NCI-H2171 (cell line): Measurements from ENCODE around the gene ZFP62.

Experiments used
- DNase-seq: peaks from one replicate; lab custom pipeline; 2025; lab: John Stamatoyannopoulos, UW

The ZFP62 gene

DNA sequence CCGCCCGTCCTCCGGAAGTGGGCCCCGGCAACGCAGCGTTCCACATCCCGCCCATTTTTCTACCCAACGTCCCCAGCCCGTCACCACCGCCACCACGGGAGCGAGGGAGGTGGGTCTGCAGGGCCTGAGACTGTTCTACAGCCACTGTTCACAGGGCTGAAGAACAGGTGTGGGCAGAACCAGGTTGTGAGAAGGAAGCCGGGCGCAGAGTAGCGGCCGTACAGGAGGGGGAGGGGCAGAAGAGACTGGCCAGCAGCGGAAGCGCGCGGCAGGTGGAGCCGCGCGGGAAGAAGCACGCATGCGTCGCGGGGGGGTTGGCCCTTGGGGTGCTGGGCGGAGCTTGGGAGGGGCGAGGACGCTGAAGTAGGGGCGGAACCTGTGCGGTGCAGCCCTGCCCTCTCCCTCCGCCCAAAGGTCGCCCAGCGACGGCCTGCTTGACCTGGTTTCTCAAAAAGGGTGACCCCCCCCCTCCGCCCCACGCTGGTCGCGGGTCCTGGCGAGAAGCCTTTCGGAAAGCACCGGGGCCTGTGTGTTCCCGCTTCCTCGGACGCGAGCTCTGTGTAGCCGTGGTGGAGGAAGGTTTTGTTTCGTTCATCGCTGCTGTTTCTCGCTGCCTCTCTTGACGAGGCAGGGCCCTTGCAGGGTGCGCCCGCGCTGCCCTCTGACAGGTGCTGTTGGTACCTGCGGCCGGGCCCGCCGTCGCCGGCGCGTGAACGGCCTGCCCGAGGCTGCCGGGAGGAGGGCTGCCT is 50.7 kb downstream of the ZFP62 start:
- DNase-seq: peak; percentile 70

DNA sequence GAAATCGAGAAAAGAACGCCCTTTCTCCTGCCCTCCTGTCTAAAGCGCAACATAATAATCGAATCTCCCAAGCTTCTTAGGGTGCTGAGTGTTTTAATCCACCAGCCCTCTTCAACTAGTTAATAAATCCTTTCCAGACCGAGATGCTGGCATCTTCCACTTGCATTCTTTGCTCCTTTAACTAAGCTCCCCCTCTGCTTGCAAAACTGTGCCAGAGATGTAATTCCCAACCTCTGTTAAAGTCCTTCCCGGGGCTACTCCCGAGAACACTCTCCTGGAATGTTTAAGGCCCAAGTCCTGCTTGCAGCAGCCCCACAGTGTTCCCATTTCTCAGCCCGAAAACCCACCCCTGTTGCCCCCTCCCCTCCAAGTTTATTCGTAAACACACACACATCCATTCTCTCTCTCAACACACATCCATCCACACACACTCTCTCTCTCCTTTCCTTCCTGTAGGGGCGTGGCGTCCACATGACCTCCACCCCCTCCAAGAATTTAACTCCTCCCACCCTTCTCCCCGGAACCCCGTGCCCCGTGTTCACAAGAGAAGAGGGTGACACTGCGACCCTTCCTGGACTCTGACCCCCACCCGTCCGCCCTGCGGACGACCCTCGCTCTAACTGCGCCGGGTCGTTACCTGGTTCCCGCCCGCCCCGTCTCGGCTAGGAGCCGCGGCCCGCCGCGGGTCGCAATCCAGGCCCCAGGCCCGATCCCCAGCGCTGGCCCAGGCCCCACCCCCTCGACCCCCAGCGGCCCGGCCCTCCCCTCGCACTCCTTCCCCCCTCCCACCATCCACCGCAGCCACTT is 51.5 kb downstream of the ZFP62 start:
- DNase-seq: peak; percentile 73

DNA sequence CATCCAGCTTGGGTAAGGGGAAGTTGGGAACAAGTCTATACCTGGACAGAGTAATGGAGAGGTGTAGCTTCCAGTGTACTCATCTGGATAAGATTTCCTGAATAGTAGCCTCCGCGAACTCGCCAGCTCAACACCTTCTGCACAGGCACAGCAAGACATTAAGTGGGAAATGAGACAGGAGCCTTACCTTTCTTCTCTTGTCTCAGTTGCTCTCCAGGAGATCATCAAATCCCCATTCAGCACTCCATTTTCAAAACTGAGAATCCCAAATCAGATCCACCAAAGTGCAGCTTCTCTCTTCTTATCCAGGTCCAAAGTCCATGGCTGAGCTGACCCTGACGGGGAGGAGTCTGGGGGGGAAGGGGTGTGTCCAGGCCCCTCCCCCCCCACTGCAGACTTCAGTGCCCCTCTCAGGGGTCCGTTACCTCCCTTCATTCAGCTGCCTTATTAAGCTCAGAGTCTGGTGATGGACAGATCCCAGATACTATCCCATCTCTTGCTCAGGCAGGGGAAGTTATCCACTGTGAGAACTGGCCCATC is 52.5 kb downstream of the ZFP62 start:
- DNase-seq: no peak

DNA sequence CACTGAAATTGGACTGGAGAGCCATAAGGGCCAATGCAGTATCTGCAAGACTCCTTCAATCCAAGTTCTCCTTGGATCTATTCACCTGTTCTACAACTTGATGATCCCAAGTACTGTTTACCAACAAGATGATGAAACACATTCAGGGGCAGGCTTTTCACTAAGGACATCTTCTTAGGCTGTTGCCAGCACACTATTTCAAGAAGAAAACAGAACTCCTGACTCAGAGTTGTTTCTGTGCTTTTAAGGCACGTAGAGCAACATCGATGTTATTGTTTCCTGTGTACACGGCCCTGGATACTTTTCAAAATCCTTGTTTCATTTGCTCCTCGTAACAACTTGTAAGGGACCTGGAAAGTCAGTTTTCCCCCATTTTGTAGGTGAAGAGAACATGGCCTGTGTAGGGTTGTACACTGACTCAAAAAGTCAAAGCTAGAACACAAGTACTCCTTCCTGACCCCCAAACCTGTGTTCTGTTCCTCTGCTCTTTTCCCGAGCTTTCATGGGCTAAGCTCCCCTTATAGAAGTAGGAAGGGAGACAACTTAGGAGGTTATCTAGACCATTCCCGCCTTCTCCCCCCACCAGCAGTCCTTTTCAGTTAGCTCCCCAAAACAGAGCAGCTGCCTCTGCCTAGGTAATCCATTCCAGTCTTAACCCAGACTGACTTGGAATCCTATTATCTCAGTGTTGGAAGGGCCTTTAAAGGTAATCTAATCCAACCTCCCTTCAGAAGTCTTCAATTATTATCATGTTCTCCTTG is 53.2 kb downstream of the ZFP62 start:
- DNase-seq: no peak

DNA sequence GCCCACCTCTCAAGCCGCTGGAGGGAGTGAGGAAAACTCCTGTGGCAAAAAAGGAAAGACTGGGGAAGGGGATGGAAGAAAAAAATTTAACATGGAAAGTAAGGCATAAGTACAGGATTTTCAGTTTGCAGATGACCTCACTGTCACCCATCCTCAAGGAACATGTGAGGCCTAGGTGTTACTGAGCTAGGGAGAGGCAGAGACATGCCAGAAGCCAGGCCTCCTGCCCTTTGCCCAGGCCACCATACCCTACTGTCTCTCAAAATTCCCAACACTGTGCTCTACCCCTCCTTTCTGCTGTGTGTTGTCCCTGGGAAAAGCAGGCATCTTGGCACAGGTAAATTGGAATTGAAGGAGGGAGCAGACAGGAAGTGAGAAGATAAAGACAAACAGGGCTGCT is 54.0 kb downstream of the ZFP62 start:
- no peak for DNase-seq

DNA sequence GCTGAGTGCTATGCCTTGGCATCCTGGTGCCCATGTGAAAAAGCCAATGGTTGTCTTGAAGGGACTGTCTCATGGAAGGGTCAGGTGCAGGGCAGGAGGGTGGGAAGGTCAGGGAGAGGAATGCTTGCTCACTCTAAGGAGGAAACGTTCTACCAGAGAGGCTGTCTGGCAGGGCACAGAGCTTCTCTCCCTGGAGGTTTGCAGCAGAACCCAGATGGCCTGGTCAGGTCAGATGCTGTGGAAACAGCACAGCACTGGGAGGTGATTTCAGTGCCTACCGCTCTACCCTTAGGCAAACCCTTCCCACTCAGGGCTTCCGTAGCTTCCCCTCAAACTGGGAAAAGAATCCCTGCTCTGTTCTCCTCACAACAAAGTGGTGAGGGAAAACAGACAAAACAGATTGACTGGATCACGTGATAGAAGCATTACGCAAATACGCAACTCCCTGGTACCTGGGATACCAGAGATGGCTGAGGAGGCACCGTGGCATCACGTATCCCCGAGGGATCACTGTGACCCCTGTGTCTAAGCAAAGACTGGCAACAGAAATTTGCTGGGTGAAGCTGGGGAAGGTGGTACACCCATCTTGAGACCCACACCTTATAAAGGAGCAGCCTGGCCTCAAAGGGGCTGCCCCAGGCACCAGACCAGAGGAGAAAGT is 54.6 kb downstream of the ZFP62 start:
- peak; percentile 15 for DNase-seq

DNA sequence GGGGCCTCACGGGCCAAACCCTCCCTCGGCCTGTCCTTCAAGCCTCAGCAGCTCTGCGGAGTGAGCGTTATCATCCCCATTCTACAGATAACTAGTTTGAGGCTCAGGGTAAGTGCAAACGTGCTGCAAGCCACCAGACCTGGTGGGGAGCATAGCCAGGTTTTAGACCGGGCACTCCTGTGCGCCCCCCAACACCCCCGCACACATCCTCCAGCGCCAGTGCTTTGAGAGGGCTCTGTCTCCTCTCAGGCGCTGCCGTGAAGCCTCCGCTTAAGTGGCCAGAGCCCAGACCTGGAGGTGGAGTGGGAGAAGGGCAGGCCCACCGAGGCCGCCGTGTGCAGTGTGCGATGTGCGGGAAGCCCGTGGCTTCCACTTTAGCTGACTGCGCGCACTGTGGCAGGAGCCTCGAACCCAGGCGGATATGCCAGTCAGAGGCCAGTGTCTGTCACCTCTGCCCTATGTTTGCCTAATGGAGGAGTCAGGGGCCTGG is 56.9 kb downstream of the ZFP62 start:
- DNase-seq: no peak

DNA sequence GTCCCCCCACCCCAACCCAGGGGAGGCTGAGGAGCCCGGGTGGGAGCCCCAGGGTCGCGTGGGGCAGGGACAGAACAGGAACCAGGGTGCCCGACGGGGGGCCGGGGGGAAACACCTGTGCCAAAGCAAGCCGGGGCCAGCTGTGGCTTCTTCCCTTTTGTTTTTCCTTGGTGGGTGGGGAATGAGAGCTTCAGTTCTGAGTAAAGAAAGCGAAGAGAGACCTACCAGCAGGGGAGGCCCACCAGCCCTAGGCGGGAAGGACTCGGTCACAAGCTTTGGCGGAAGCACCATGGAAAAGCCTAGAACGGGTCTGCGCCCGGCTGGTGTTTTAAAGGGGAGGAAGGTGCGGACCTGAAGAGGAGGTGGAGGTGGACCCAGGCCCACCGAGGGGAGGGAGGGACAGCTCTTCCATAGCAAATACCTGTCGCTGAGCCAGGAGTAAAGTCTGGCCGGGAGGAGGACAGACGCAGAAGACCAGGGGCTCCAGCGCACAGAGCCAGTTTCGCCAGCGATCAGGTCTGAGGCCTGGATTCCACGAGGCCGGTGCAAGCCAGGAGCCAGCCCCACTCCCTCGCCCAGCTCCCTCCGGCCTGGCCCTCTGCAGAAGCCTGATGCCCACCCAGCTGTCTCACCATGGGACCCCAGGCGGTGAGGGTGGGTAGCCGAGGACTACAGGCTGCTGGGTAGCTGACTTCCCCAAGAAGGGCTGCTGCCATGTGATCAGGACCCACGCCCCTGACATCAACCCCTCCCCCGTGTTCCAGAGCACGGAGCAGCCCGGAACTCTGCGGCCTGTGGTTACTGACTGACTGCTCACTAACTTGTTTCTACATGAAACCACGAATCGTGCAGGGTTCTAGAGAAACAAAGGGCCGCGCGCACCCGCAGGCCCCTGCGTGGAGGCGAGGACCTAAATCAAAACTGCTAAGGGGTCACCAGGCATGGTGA is 57.6 kb downstream of the ZFP62 start:
- DNase-seq: no peak

DNA sequence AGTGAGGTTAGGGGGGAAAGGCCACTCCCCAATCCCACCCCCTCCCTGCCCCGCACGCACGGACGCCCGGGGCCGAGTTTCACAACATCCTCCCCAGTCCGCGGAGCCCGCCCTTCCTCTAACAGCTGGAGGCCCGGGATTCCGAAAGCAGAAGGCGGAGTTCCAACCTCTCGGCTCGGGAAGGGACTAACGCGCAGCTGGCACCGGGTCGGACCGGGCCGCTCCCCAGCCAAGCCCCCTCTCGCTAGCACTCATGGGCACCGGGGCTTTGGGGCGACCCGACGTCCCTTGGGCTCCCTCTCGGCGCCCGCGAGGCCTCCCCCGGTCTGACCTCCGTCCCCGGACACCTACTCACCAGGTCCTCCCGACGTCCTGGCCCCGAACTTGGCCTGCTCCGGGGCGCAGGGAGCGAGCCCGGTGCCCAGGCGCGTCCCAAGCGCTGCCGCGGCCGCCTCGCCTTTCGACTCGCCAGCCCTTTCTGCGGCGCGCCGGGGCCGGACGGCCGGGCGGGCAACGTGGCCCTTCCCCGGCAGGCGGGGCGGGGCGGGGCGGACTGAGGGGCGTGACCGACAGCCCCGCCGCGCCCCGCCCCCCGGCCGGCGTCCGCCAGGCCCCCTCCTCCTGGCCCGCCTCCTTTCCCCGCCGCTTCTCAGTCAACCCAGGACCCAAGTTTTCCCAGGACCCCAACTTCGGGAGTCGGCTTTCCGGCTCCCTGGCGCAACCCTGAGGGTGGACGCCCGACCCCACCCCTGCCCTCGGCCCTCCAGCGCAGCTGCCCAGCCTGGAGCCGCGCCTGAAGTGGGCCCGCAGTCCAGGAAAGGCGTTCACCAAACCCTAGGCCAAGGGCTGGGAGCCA is 58.5 kb downstream of the ZFP62 start, which contains the start of gene MGAT1:
Gene MGAT1 (minus strand): TSS at position 482 of the 856 bp plus-strand sequence. CDS start 9,835 bp downstream, outside the sequence.
- DNase-seq: peak; percentile 16

DNA sequence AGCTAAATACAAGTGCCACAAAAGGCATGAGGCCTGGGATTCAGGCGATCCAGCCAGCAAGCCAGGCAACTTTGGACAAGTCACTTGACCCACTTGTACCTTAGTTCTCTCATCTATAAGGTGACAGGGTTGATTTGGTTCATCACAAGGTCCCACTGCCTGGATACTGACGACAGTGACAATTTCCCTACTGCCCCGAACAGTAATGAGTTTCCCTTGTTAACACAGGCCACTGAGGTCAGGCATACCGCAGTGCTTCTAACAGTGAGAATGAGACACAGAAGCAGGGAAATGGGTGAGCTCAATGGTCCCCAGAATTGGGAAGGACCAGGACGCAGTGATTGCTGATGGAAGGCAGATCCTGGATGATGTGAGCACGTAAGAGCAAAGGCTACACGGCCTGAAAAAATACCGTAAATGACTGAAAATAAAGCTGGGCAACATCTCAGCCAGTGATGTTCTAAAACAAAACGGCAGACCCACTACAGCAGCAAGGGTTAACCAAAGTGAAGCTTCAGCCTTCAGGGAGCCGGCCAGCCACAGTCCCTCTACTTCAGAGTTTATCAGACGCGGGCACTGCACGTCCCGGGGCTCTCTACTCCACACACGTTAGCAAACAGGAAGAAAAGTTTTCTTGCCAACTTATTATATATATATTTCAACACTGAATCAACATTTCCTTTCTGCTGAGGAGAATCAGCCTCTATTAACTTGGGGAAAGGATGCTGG is 59.3 kb downstream of the ZFP62 start:
- DNase-seq: no peak

DNA sequence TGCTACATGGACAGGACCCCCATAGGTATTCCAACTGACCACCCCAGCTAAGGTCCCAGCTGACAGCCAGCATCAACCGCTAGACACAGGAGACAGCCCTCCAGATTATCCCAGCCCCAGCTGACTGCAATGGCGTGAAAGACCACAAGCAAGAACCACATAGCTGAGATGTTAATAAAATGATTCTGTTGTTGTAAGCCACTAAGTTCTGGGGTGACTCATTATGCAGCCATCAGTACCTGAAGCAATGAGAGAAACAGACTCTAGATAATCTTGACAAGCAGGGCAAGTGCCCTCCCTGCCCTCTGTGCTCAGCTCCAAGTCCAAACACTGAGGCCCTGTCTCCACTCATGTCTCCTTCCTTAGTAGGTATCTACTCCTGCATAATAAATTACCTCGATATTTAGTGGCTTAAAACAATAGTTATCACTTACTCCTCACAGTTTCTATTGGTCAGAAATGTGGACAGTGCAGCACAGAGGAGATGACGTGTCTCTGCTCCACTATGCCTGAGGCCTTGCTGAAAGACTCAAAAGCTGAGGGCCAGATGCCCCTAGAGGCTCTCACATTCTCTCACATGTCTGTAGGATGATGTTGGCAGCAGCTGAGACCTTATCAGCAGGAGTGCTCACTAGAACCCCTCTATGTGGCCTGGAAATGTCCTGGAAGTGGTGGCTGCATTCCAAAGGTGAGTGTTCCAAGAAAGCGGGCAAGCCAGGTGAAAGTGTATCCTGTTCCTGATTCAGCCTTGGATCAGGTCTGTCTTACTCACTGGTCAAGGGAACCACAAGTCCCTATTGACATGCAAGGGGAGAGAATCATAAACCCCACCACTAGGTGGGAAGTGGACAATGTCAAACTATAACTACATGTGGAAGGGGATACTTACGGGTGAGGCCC is 60.9 kb downstream of the ZFP62 start:
- no peak for DNase-seq

DNA sequence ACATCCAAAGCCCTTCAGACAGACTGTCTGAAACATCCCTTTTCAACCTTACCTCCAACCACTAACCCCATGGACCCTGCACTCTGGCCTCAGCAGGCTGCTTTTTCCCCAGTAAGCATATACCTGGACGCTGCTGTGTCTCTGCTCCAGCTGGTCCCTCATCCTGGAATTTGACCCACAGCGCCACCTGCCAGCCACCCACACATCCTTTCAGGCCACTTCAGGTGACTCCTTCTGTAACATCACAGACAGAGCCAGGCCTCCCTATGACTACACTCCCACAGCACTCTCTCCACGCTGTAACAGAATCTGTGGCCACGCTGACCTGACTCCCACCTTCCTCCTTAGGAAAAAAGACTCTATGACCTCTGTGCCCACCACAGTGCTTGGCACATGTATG is 61.9 kb downstream of the ZFP62 start:
- no peak for DNase-seq

DNA sequence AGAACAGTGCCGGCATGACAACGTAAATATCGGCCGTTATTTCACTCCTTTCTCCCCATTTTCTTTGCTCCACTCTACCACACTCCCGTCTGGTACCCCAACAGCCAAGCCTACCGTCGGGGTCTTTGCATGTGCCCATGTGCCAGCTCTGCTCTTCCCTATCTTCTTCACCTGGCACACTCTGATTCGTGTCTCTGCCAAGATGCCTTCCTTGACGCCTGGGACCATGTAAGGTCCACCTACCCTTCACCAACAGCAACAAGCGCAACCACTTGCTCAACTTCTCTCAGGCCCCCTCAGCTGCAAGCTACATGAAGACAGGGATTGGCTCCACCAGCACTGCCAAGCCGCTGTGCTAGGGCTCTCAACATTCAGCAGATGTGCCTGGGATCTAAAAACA is 62.9 kb downstream of the ZFP62 start:
- DNase-seq: no peak
